ENCODE results near the gene CCDC9. TPM values are rescaled to one million over a fixed set of nuclear protein-coding genes. Genes with fewer than 3 reads are reported as not detected.

Gene CCDC9
- total and polyA plus RNA-seq, 2 of the 13 experiments (the other 11 are each of a cell fraction or from before 2014, with no cell fraction given) = 2.9 to 6.3 TPM

- TF ChIP-seq TFAP4 (IDR thresholded peaks at IDR 0.05; ENCODE audit: borderline replicate concordance, low read depth) = no peak; the same call in 1 of the 2 replicates
- peak; percentile 39; the same call in 1 of the 2 replicates for TF ChIP-seq ETV5 (CRISPR knock-in tag; IDR thresholded peaks at IDR 0.05; ENCODE audit: borderline replicate concordance)
- no peak for TF ChIP-seq FIP1L1 (IDR thresholded peaks at IDR 0.05; ENCODE audit: borderline replicate concordance, insufficient read depth, low read depth, low read length)
- peak; percentile 21; the same call in 1 of the 2 replicates for TF ChIP-seq GMEB2 (CRISPR knock-in tag; IDR thresholded peaks at IDR 0.05; ENCODE audit: low read depth)
- TF ChIP-seq CEBPZ (IDR thresholded peaks at IDR 0.05; ENCODE audit: low read length) = no peak
- TF ChIP-seq ZNF431 (CRISPR knock-in tag; IDR thresholded peaks at IDR 0.05; ENCODE audit: borderline replicate concordance, low read depth) = no peak
- no peak for TF ChIP-seq PRDM15 (CRISPR knock-in tag; IDR thresholded peaks at IDR 0.05)
- TF ChIP-seq GMEB1 (CRISPR knock-in tag; IDR thresholded peaks at IDR 0.05; ENCODE audit: borderline replicate concordance) = peak; percentile 70; the same call in 1 of the 2 replicates
- TF ChIP-seq NFAT5 (CRISPR knock-in tag; IDR thresholded peaks at IDR 0.05) = peak; percentile 31; the same call in 1 of the 2 replicates
These were observed 17.2 kb downstream of the CCDC9 start (continued) for GRCh38 chr19:47273313-47274070.
